ENCODE results near the gene REPIN1. TPM values are rescaled to one million over a fixed set of nuclear protein-coding genes. Genes with fewer than 3 reads are reported as not detected.

REPIN1 gene
- total RNA-seq: 10 to 100 TPM; 68.1 to 79.6 TPM

DNA sequence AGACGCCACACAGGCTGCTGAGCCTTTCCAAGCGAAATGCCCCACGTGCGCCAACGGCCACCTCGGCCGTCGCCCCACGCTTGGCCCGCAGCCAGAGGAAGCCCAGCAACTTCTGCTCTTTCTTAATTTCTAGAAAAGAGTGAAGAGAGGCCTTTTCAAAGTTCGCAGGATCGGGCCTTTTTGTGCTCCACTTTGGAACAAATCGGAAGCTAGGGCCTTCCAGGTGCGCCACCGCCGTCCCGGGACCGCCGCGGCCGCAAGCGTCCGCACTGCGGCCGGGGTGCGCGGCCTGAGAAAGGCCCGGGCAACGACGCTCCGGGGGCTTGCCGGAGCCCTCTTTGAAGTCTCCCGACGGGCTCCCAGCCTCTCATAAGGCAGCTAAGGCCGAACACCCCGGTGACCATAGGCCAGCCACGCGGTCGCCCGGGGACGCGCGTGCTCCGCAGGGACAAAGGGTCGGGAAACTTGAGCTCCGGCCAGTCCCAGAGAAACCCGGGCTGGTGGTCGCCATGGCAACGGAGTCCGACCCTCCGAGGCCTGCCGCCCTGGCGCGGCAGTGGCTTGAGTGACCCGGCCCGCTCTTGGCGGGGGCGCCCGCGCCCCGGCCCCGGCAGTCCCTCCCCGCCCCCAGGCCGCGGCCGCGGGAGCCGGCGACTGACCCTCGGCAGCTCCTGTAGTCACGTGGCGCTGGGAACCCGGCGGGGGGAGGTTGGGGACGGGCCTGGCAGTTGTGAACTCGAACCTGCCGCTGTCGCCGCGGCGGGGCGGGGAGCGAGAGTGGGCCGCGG is at the start of gene REPIN1:
Gene REPIN1, plus strand, starts transcription at position 727 of the 788 bp plus-strand sequence. CDS start 890 bp downstream, outside the sequence.
- peak within 1 kb of the TSS; percentile 94 for H3K27ac Mint-ChIP-seq
- peak within 1 kb of the TSS; percentile 90 for H3K4me3 Mint-ChIP-seq
- no peaks in the 10 kb centered on the region for H3K9me3 Mint-ChIP-seq
- H3K4me1 Mint-ChIP-seq: peaks cover 4% of the 10 kb centered on the region
- H3K36me3 Mint-ChIP-seq (ENCODE audit: low read depth): peaks cover 19% of the 10 kb centered on the region
- ATAC-seq (replicated peaks): peak; percentile 76
- no peaks in the 10 kb centered on the region for H3K27me3 Mint-ChIP-seq

DNA sequence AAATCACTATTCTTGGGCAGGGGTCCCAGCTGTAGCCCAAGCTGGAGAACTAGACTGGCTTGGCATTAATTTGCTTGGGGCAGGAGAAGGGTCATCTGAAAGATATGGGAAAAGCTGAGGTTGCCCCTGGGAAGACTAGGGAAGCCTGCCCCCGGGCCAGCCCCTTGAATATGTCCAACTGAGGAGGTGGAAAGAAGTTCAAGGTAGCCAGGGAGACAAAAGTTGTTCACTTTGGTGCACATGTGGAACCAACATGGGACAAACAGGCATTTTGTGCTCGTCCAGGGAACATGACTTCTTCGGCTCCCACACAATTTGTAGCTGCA is 46.9 kb upstream of the REPIN1 start:
- peaks cover 52% of the 10 kb centered on the region for H3K36me3 Mint-ChIP-seq (ENCODE audit: low read depth)
- no peaks in the 10 kb centered on the region for H3K27me3 Mint-ChIP-seq
- H3K4me3 Mint-ChIP-seq: peak overlapping the region; percentile 100
- H3K27ac Mint-ChIP-seq: peak overlapping the region; percentile 100
- peaks cover 29% of the 10 kb centered on the region for H3K4me1 Mint-ChIP-seq
- H3K9me3 Mint-ChIP-seq: no peaks in the 10 kb centered on the region
- no peak for ATAC-seq (replicated peaks)

DNA sequence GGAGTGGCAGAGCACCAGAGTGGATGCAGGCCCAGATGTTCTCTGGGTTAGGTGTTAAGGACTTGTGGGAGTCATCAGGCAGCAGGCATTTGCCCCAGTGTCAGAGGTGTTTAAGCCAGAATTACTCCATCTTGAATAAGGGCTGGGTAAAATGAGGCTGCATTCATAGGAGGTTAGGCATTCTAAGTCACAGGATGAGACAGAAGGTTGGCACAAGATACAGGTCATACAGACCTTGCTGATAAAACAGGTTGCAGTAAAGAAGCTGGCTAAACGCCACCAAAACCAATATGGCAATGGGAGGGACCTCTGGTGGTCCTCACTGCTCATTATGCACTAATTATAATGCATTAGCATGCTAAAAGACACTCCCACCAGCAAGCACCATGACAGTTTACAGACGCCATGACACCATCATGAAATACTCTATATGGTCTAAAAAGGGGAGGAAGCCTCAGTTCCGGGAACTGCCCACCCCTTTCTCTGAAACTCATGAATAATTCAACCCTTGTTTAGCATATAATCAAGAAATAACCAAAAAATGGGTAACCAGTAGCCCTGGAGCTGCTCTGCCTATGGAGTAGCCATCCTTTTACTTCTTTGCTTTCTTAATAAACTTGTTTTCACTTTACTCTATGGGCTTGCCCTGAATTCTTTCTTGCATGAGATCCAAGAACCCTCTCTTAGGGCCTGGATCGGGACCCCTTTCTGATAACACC is 46.3 kb upstream of the REPIN1 start:
- peak overlapping the region; percentile 100 for H3K27ac Mint-ChIP-seq

DNA sequence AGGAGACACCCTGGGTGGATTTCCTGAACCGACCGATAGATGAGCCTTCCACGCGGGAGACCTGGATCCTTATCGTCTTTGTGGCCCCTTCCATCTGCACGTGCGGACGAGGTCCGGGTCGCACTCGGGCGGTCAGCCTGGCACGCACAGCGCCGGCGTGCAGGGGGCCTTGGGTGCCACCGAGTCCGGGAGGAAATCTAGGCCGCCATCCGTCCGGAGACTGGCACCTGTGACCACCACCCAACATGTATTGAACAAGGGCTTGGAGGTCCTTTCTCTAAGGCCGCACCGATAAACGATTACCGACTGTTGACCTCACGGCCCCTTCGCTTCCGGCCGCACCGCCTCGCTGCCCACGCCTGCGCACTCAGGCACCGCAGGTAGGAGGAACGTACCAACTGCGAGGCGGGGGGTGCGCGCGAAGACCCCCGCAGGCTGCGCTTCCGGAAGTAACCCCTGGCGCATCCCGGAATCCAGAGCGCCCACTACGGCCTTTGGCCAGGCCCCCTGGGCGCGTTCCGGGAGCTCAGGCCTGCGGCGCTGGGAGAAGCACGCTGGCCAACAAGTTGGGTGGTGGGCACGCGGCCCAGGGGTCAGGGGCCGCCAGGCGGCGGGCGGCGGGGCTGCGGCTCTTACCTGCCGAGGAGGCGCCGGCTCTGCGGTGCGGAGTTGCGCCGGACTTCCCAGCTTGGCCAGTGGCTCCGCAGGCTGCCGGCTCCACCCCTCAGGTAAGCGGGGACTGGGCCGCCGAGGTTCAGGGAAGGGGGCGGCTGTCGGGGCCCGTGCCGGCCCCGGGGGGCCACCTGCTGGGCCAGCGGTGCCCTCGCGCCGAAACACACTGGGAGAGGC is 45.6 kb upstream of the REPIN1 start, which contains the start of the genes ACTR3C and LRRC61:
Gene ACTR3C, minus strand, starts transcription at position 713 of the 849 bp plus-strand sequence. CDS start 28,249 bp downstream, outside the sequence.
Gene LRRC61, plus strand, starts transcription at position 523 of the 849 bp plus-strand sequence. CDS start 13,507 bp downstream, outside the sequence.
- Mint-ChIP-seq H3K27me3 (no peaks in the 10 kb centered on the region), H3K4me1 (peaks cover 33% of the 10 kb centered on the region), H3K9me3 (no peaks in the 10 kb centered on the region), H3K27ac (peak within 1 kb of the TSS; percentile 100), H3K4me3 (peak within 1 kb of the TSS; percentile 100), H3K36me3 (ENCODE audit: low read depth) (peaks cover 58% of the 10 kb centered on the region)
- peak; percentile 50 for ATAC-seq (replicated peaks)

More for the DNA sequence above, 46.3 kb upstream of the REPIN1 start:
- peaks cover 29% of the 10 kb centered on the region for H3K4me1 Mint-ChIP-seq
- peak overlapping the region; percentile 100 for H3K4me3 Mint-ChIP-seq
- peak; percentile 63 for ATAC-seq (replicated peaks)
- H3K9me3 Mint-ChIP-seq: no peaks in the 10 kb centered on the region
- H3K27me3 Mint-ChIP-seq: no peaks in the 10 kb centered on the region
- peaks cover 57% of the 10 kb centered on the region for H3K36me3 Mint-ChIP-seq (ENCODE audit: low read depth)

DNA sequence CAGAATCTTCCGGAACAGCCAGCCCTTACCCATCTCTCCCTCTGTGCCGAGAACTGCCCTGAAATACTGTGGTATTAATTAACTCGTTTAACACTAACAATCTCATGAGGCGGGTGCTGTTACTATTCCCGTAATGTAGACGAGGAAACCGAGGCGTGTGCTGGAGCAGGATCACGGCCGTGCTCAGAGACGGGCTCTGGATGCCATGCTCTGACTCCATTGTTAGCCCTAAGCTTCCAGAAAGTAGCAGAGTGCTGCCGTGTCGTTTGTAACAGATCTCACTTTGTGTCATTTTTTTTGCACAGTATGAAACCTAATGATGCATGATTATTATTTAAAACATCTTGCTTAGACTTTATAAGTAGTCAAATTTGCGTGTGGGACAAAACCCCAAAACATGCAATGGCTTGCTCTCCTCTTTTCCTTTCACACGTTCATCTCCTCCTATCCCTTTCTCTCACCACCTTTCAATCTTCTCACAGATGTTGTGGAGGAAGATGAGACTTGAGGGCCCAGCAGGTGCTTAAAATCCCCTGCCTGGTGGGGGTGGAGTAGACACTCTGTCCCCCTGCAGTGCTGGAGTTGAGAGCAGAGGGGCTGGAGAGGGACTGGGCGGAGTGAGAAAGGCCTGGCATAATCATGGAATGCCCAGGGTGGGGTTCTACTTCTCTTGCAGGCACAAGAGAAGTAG is 44.8 kb upstream of the REPIN1 start:
- Mint-ChIP-seq H3K27me3 (no peaks in the 10 kb centered on the region), H3K9me3 (no peaks in the 10 kb centered on the region), H3K36me3 (ENCODE audit: low read depth) (peaks cover 63% of the 10 kb centered on the region), H3K27ac (peak overlapping the region; percentile 100), H3K4me1 (peaks cover 34% of the 10 kb centered on the region), H3K4me3 (peak overlapping the region; percentile 100)
- ATAC-seq (replicated peaks): peak; percentile 14

DNA sequence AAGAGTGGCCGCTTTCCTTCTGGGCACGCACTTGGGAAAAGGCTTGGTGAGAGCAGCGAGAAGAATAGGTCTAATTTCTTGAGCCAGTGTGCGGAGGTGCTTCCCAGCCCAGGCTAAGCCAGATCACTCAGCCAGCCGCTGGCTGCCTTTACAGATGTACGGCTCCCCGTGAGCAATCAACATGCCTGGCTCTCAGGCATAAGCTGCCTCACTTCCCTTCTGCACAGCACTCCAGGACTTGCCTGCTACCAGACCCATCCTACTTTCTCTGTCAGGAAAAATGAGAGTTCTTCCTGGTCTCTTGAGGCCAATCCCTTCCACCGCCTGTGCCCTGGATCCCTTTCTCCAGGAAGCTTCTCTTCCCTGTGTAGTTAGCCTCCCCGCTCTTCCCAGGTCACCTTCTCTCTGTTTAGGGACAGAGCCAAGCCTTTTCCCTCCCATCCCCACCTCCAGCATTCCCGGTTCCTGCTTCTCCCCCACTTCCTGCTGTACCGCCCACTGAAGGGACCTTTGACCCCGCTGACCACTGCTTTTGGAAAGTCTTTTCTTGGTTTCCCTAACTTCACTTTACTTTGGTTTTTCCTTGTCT is 44.2 kb upstream of the REPIN1 start:
- H3K27ac Mint-ChIP-seq: peak overlapping the region; percentile 100
- H3K4me1 Mint-ChIP-seq: peaks cover 34% of the 10 kb centered on the region
- H3K4me3 Mint-ChIP-seq: peak overlapping the region; percentile 100
- peaks cover 69% of the 10 kb centered on the region for H3K36me3 Mint-ChIP-seq (ENCODE audit: low read depth)
- no peaks in the 10 kb centered on the region for H3K9me3 Mint-ChIP-seq
- no peak for ATAC-seq (replicated peaks)
- no peaks in the 10 kb centered on the region for H3K27me3 Mint-ChIP-seq

DNA sequence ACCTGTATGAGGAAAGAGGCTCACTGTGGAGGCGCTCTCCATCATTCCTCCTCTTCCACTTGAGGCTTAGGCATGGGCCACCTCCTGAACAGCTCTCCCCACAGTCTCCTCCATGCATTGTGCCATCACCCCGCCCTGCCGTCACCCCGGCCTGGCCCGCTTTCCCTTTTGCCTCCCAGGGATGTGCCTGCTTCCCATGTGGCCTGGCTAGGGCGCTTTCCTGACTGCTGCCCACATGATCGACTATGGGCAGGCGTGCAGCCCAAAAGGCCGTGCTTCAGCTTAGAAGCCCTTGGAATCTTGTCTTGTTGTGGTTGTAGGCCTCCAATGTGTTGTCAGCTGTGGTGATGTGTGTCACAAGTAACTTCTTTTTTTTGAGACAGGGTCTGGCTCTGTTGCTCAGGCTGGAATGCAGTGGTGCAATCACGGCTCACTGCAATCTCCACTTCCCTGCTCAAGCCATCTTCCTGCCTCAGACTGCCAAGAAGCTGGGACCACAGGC is 43.5 kb upstream of the REPIN1 start:
- no peak for ATAC-seq (replicated peaks)
- H3K4me1 Mint-ChIP-seq: peaks cover 30% of the 10 kb centered on the region
- peak overlapping the region; percentile 100 for H3K4me3 Mint-ChIP-seq
- H3K9me3 Mint-ChIP-seq: no peaks in the 10 kb centered on the region
- no peaks in the 10 kb centered on the region for H3K27me3 Mint-ChIP-seq
- H3K36me3 Mint-ChIP-seq (ENCODE audit: low read depth): peaks cover 70% of the 10 kb centered on the region
- H3K27ac Mint-ChIP-seq: peak overlapping the region; percentile 100

DNA sequence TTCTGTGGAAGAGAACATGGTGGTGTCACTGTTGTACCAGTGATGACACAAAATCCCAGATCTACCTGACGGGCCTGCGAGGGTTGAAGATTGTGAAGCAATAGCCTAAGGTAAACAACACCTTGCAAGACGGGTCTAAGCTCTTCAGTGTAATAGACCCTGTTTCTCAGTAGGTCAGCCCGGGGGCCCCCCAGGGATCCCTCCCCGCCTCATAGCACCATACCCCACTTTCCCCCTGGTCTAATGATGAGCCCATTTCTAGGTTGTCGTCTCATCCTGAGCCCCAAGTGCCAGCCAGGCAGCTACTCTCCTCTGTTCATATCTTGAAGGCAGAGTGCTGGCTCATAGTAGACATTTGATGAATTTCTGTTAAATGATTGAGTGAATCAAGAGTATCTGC is 42.7 kb upstream of the REPIN1 start:
- H3K4me1 Mint-ChIP-seq: peaks cover 29% of the 10 kb centered on the region
- no peaks in the 10 kb centered on the region for H3K9me3 Mint-ChIP-seq
- H3K27me3 Mint-ChIP-seq: no peaks in the 10 kb centered on the region
- peak overlapping the region; percentile 53 for H3K27ac Mint-ChIP-seq
- H3K4me3 Mint-ChIP-seq: peak overlapping the region; percentile 100
- ATAC-seq (replicated peaks): no peak
- H3K36me3 Mint-ChIP-seq (ENCODE audit: low read depth): peaks cover 70% of the 10 kb centered on the region

DNA sequence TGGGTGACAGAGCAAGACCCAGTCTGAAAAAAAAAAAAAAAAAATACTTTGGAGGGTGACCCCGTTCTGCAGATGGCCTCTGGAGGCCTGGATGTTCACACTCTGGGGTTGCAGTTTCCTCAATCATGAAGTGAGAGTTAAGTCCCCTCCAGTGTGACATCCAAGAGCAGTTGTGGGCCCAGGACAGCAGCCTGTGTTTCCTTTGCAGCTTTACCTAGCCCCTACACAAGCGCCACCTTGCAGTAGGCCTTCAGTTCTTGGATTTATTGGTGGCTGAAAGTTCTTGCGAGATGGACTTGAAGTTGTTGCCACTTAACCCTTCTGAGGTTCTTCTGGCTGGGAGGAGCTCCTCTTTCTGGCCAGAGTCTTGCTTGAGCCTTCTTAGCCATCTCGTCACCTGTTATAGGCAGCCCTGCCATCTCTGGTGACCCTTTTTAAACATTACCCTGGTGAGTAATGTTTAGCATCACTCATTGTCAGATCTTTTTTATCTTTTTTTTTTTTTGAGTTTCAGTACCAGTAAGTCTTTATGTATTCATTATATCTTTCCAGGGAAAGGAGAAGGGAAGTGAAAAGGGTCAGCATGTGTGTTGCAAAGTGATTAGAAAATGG is 41.9 kb upstream of the REPIN1 start:
- ATAC-seq (replicated peaks): no peak
- Mint-ChIP-seq H3K27ac (no peak overlapping the region), H3K36me3 (ENCODE audit: low read depth) (peaks cover 70% of the 10 kb centered on the region), H3K9me3 (no peaks in the 10 kb centered on the region), H3K27me3 (no peaks in the 10 kb centered on the region), H3K4me1 (peaks cover 29% of the 10 kb centered on the region), H3K4me3 (no peak overlapping the region)

DNA sequence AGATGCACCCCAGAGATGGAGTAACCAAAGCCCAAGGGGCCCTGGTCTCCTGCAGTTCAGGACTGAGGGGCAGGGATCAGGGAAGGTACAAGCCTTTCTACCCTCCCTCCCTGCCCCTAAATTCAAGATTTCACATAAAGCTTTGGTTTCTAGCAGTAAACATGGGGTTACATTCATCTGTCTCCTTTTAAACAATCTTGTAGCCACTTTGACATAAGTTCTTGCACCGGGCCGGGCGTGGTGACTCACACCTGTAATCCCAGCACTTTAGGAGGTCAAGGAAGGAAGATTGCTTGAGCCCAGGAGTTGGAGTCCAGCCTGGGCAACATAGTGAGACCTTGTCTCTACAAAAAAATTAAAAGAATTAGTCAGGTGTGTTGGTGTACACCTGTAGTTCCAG is 41.3 kb upstream of the REPIN1 start:
- Mint-ChIP-seq H3K4me1 (peaks cover 26% of the 10 kb centered on the region), H3K4me3 (no peak overlapping the region), H3K9me3 (no peaks in the 10 kb centered on the region), H3K36me3 (ENCODE audit: low read depth) (peaks cover 69% of the 10 kb centered on the region), H3K27me3 (no peaks in the 10 kb centered on the region), H3K27ac (no peak overlapping the region)
- no peak for ATAC-seq (replicated peaks)

DNA sequence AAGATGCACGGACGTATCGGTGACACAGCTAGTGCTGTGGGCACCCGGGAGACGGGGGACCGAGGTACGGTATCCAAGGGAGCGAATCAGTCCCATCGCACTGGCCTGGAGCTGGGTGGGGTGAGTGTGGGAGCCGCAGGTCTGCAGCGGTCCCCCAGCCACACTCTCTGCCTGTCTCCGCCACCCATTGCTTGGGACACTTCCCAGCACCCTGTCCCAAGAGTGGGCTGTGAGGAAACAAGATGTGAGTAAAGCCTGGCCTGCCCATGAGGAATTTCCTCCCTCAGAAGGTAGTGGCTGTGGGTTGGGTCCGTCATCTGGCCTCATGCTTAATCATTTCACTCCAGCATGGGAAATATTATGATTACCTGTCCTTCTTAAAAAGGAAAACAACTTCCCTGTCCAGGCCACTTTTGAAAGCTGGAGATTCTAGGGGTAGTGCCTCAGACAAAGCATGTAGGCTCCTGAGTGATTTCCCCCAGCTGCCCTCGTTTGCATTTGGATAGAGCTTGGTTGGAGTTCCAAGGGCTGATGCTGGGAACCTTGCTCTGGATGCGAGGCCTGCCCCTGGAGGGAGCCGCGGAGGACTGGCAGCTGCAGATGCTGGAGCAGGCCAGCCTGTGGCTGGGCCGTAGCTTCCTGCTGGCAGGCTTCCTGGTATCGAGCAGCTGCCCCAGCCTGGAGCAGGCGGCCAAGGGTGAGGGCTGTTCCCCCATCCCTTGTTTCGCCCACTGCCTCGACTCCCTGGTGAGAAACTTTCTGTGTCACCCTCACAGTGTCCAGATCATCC is 39.1 kb upstream of the REPIN1 start:
- Mint-ChIP-seq H3K4me3 (no peak overlapping the region), H3K27ac (no peak overlapping the region), H3K36me3 (ENCODE audit: low read depth) (peaks cover 50% of the 10 kb centered on the region), H3K4me1 (peaks cover 17% of the 10 kb centered on the region), H3K9me3 (no peaks in the 10 kb centered on the region), H3K27me3 (no peaks in the 10 kb centered on the region)
- ATAC-seq (replicated peaks): no peak

DNA sequence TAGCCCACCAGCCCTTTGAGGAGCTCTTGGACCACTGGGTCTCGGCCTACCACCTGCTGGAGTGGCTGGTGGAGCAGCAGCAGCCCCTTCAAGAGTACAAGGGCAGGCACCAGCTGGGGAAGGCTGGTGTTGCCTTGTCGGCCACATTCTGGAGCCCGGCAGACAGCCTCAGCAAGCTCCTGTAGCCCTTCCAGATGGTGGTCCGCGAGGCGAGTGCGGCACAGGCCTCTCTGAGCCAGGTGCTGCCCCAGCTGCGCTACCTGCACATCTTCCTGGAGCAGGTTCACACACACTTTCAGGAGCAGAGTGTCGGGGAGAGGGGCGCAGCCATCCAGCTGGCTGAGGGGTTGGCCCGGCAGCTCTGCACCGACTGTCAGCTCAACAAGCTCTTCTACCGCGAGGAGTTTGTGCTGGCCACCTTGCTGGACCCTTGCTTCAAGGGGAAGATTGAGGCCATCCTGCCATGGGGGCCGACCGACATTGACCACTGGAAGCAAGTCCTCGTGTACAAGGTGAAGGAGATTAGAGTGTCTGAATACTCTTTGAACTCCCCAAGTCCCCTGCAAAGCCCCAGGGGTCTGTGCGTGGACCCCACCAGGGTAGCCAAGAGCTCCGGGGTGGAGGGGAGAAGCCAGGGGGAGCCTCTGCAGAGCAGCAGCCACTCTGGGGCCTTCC is 38.3 kb upstream of the REPIN1 start:
- Mint-ChIP-seq H3K4me3 (no peak overlapping the region), H3K9me3 (no peaks in the 10 kb centered on the region), H3K27me3 (no peaks in the 10 kb centered on the region), H3K4me1 (peaks cover 9% of the 10 kb centered on the region), H3K27ac (no peak overlapping the region), H3K36me3 (ENCODE audit: low read depth) (peaks cover 42% of the 10 kb centered on the region)
- ATAC-seq (replicated peaks): no peak
